Measurements from ENCODE around the gene CTRB2.
"Not testable (repeated sequence)": the region's sequence is repeated elsewhere in the genome, so short reads cannot be mapped to it uniquely, and the experiment has no call there.

CTRB2 gene

GRCh38 chr16:75206749-75207451 is at the start of gene CTRB2:
TSS of gene CTRB2 (minus strand) at chr16:75207161. CDS start at chr16:75207141, 20 bp downstream.
- DNase-seq, result no peak

- DNase-seq, result no peak
Measured at GRCh38 chr16:75256059-75256571, 49.2 kb upstream of the CTRB2 start.

GRCh38 chr16:75254359-75254837 is 47.4 kb upstream of the CTRB2 start:
- DNase-seq, result no peak

GRCh38 chr16:75252946-75253911 is 46.3 kb upstream of the CTRB2 start:
- no peak for DNase-seq

- no peak for DNase-seq
Measured at GRCh38 chr16:75252049-75252864, 45.3 kb upstream of the CTRB2 start.

- DNase-seq, result no peak
Measured at GRCh38 chr16:75251280-75252048, 44.5 kb upstream of the CTRB2 start, which contains the start of gene BCAR1. TSS of gene BCAR1 (minus strand) at chr16:75251624. CDS start at chr16:75251482, 142 bp downstream.

GRCh38 chr16:75250809-75251279 is 43.9 kb upstream of the CTRB2 start:
- DNase-seq, result no peak

- DNase-seq, result no peak
Measured at GRCh38 chr16:75250089-75250808, 43.3 kb upstream of the CTRB2 start.

- no peak for DNase-seq
Measured at GRCh38 chr16:75249441-75249840, 42.5 kb upstream of the CTRB2 start.

- no peak for DNase-seq
Measured at GRCh38 chr16:75248536-75249380, 41.8 kb upstream of the CTRB2 start.

GRCh38 chr16:75248142-75248535 is 41.2 kb upstream of the CTRB2 start:
- DNase-seq, result no peak

GRCh38 chr16:75247249-75247648 is 40.3 kb upstream of the CTRB2 start:
- DNase-seq, result no peak

GRCh38 chr16:75246504-75247205 is 39.7 kb upstream of the CTRB2 start:
- DNase-seq, result no peak

GRCh38 chr16:75244844-75245758 is 38.1 kb upstream of the CTRB2 start:
- no peak for DNase-seq

- no peak for DNase-seq
Measured at GRCh38 chr16:75244225-75244809, 37.4 kb upstream of the CTRB2 start.

GRCh38 chr16:75243667-75244224 is 36.8 kb upstream of the CTRB2 start:
- DNase-seq, result no peak

- DNase-seq, result not testable (repeated sequence)
Measured at GRCh38 chr16:75242436-75243078, 35.6 kb upstream of the CTRB2 start.
